ENCODE results near the gene MEF2B. TPM values are rescaled to one million over a fixed set of nuclear protein-coding genes. Genes with fewer than 3 reads are reported as not detected.
"Not testable (repeated sequence)": the region's sequence is repeated elsewhere in the genome, so short reads cannot be mapped to it uniquely, and the experiment has no call there.

MEF2B gene
- total and polyA plus RNA-seq, 2 experiments from 2014 or later, result 7.4 to 8.3 TPM

DNA sequence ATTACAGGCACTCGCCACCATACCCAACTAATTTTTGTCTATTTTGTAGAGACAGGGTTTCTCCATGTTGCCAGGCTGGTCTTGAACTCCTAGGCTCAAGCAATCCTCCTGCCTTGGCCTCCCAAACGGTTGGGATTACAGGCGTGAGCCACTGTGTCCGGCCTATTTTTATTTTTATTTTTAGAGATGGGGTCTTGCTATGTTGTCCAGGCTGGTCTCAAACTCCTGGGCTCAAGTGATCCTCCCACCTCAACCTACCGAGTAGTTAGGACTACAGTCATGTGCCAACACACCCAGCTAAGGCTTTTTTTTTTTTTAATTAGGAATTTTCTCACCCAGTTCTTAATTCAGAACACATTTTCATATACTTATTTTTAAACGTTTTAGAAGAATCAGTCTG, 34.4 kb downstream of the MEF2B start:
- not testable (repeated sequence) for H3K79me2 ChIP-seq (replicated peaks; ENCODE audit: insufficient read depth); ATAC-seq; H3K4me1 ChIP-seq (ENCODE audit: insufficient read depth); H2AFZ ChIP-seq; DNase-seq (ENCODE audit: low spot score); H3K4me3 Mint-ChIP-seq; H3K36me3 ChIP-seq (ENCODE audit: insufficient read depth); H3K4me1 Mint-ChIP-seq; H3K27ac ChIP-seq (ENCODE audit: low read depth); H3K27me3 ChIP-seq (ENCODE audit: insufficient read depth); H3K4me3 ChIP-seq; H3K9me2 ChIP-seq (ENCODE audit: insufficient read depth); H3K27ac Mint-ChIP-seq
- H3K4me2 ChIP-seq, result peak overlapping the region; percentile 67; the same call in 1 of the 2 replicates
- peaks cover 33% of the 10 kb centered on the region for H3K36me3 Mint-ChIP-seq (ENCODE audit: low read depth)
- peaks cover 10% of the 10 kb centered on the region; the same call in 1 of the 2 replicates for H3F3A ChIP-seq (replicated peaks; ENCODE audit: low read depth)
- peaks cover 33% of the 10 kb centered on the region for H3K27me3 Mint-ChIP-seq (ENCODE audit: insufficient read depth, low read depth, poor library complexity)
- peaks cover 13% of the 10 kb centered on the region; the same call in 1 of the 2 replicates for H4K20me1 ChIP-seq (replicated peaks; ENCODE audit: insufficient read depth)
- H3K9me3 Mint-ChIP-seq, result peaks cover 24% of the 10 kb centered on the region

GRCh38 chr19:19134687-19135158, 35.3 kb downstream of the MEF2B start:
- peaks cover 9% of the 10 kb centered on the region for H3K4me1 Mint-ChIP-seq
- H3K4me2 ChIP-seq, result peak overlapping the region; percentile 67
- DNase-seq (ENCODE audit: low spot score) (peak; percentile 93), ATAC-seq (peak; percentile 77)
- H3K27ac Mint-ChIP-seq, result no peak overlapping the region
- H3K79me2 ChIP-seq (replicated peaks; ENCODE audit: insufficient read depth), result peaks cover 3% of the 10 kb centered on the region; the same call in 1 of the 2 replicates
- peak overlapping the region; percentile 61 for H3K4me3 Mint-ChIP-seq
- H3F3A ChIP-seq (replicated peaks; ENCODE audit: low read depth), result peaks cover 10% of the 10 kb centered on the region; the same call in 1 of the 2 replicates
- H3K27me3 Mint-ChIP-seq (ENCODE audit: insufficient read depth, low read depth, poor library complexity), result peaks cover 33% of the 10 kb centered on the region
- no peaks in the 10 kb centered on the region for H3K9me2 ChIP-seq (ENCODE audit: insufficient read depth)
- H4K20me1 ChIP-seq (replicated peaks; ENCODE audit: insufficient read depth), result peaks cover 13% of the 10 kb centered on the region; the same call in 1 of the 2 replicates
- no peaks in the 10 kb centered on the region for H3K27me3 ChIP-seq (ENCODE audit: insufficient read depth)
- H2AFZ ChIP-seq, result no peak overlapping the region
- peaks cover 5% of the 10 kb centered on the region; the same call in 1 of the 2 replicates for H3K4me1 ChIP-seq (ENCODE audit: insufficient read depth)
- peaks cover 40% of the 10 kb centered on the region for H3K36me3 Mint-ChIP-seq (ENCODE audit: low read depth)
- H3K4me3 ChIP-seq, result peak overlapping the region; percentile 47
- H3K9me3 Mint-ChIP-seq, result peaks cover 24% of the 10 kb centered on the region
- no peaks in the 10 kb centered on the region for H3K36me3 ChIP-seq (ENCODE audit: insufficient read depth)
- no peak overlapping the region for H3K27ac ChIP-seq (ENCODE audit: low read depth)
- TF ChIP-seq ZNF114 (CRISPR knock-in tag; IDR thresholded peaks at IDR 0.05) (no peak), POLR2AphosphoS5 (IDR thresholded peaks at IDR 0.05; ENCODE audit: low read depth) (peak; percentile 72), CTCF (conservative IDR thresholded peaks at IDR 0.05; ENCODE audit: low read depth in 2 of 2) (peak in 1 of 2 experiments; percentile 39; a peak in 2 of 4 replicates), REST (IDR thresholded peaks at IDR 0.05; ENCODE audit: unreplicated experiment) (no peak), CREB1 (CRISPR knock-in tag; IDR thresholded peaks at IDR 0.05; ENCODE audit: low read depth) (peak; percentile 77), EZH2phosphoT487 (IDR thresholded peaks at IDR 0.05; ENCODE audit: unreplicated experiment) (no peak), ZNF331 (CRISPR knock-in tag; IDR thresholded peaks at IDR 0.05; ENCODE audit: low read depth) (no peak), NANOG (IDR thresholded peaks at IDR 0.05; ENCODE audit: borderline replicate concordance) (no peak), STAT1 (IDR thresholded peaks at IDR 0.05; ENCODE audit: unreplicated experiment) (no peak), ZNF462 (CRISPR knock-in tag; IDR thresholded peaks at IDR 0.05) (no peak), JUNB (IDR thresholded peaks at IDR 0.05; ENCODE audit: unreplicated experiment) (no peak)
